Astrocyte (in vitro differentiated cells and primary cell): ENCODE data around the gene GIGYF1.

Experiments
- CTCF ChIP-seq: IDR thresholded peaks from 2 replicates; pipeline ENCODE4 v1.5.1; 2011; ENCODE audit warnings: low read depth, mild to moderate bottlenecking, inconsistent platforms, low read length, moderate library complexity; ENCODE audit not compliant: insufficient read depth
- EZH2 ChIP-seq: IDR thresholded peaks from 2 replicates; pipeline ENCODE4 v1.6.1; 2012; ENCODE audit warnings: mild to moderate bottlenecking, low read length, inconsistent platforms; ENCODE audit not compliant: insufficient read depth

GRCh38 chr7:100728196-100728595, 34.1 kb upstream of the GIGYF1 start:
- no peak for TF ChIP-seq CTCF
- no peak for TF ChIP-seq EZH2
